Measurements from ENCODE around the gene DPF3.

DPF3 gene

DNA sequence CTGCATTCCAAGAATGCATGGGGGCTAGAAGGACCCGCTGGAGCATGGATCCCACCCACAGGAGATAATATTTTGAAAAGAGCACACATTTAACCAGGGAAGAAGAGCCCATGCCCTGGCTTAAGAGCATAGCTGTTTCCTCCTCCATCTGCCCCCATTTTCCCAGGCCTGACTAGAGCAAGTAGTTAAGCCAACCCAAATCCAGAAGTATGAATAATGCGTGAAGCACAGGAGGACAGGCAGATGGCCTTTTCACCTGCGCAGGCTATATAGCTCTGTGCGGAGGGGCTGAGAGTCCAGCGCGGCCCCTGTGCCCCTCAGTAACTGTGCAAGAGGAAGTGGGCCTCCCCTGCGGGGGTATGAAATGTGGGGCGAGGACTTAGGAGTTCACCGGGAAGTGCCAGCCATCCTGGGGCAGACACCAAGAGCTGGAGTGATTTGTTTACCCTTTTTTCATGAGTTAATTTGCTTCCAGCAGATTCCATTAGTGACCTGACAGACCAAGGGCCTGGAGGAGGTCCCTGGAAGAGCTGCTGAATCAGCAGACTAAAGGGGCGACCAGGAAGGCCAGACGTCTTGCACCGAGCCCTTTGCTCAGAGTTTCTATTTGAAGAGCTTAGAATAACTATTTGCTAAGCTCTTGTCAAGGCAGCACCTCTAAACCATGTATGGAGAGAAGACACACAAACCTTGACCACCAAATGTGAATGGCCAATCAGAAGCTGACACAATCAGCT lies 37.2 kb downstream of the DPF3 start:
- no peaks in the 10 kb centered on the region for H3K9me3 ChIP-seq
- no peak overlapping the region for H3K4me3 ChIP-seq
- peaks cover 3% of the 10 kb centered on the region for H3K4me1 ChIP-seq
- in situ Hi-C loops (cut with MboI; ENCODE audit: low sequenced_read_pairs), result no loop called here
- no peak for DNase-seq (ENCODE audit: low spot score in 2 of 2)
- no peaks in the 10 kb centered on the region for H3K36me3 ChIP-seq (replicated peaks)
- 0 out of 2 replicates have a peak, but pooled peaks cover 4% of the 10 kb centered on the region for H3K27me3 ChIP-seq (ENCODE audit: low read depth)

DNA sequence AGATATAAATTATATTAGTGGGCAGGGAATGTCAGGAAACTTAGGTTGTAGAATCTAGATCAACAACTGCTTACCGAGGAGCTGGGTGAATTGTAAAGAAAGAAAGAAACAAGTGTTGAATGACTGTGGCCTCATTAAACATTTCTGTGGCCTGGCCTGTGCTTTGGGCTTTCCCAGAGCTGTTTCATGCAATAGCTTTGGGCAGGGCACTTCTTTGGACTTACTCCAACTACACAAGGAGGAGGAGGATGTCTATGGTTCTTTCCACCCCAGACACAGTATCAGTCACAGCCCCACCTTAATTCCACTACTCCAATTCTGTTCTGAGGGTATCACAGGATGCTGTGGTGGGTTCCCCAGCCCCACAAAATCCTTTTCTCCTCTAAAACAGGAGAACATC lies 38.0 kb downstream of the DPF3 start:
- no peaks in the 10 kb centered on the region for H3K36me3 ChIP-seq (replicated peaks)
- no peak for DNase-seq (ENCODE audit: low spot score in 2 of 2)
- 0 out of 2 replicates have a peak, but pooled peaks cover 4% of the 10 kb centered on the region for H3K27me3 ChIP-seq (ENCODE audit: low read depth)
- H3K9me3 ChIP-seq, result no peaks in the 10 kb centered on the region
- H3K4me1 ChIP-seq, result peaks cover 7% of the 10 kb centered on the region
- H3K4me3 ChIP-seq, result no peak overlapping the region
- in situ Hi-C loops (cut with MboI; ENCODE audit: low sequenced_read_pairs), result no loop called here

DNA sequence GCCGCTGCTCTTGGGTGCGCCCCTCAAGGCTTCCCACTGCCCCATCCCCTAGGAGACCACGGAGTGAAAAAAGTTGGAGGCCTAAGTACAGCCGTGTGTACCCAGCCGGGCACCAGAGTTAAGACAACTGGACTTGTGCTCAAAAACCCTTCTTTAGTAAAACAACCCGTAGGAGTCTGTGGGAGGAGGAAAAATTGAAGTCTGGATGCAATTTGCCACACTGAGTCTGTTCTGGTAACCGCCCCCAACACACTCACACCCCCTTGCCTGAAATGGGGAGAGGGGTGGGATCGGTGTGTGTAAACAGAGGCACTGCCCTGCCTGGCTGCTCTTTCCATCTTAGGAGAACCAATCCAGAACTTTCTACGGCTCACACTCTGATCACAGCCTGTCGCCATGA lies 41.7 kb downstream of the DPF3 start:
- 0 out of 2 replicates have a peak, but pooled peaks cover 4% of the 10 kb centered on the region for H3K27me3 ChIP-seq (ENCODE audit: low read depth)
- in situ Hi-C loops (cut with MboI; ENCODE audit: low sequenced_read_pairs), result no loop called here
- no peak overlapping the region for H3K4me3 ChIP-seq
- no peak for DNase-seq (ENCODE audit: low spot score in 2 of 2)
- H3K9me3 ChIP-seq, result no peaks in the 10 kb centered on the region; the same call in 1 of the 2 replicates
- peaks cover 7% of the 10 kb centered on the region for H3K4me1 ChIP-seq
- H3K36me3 ChIP-seq (replicated peaks), result no peaks in the 10 kb centered on the region

DNA sequence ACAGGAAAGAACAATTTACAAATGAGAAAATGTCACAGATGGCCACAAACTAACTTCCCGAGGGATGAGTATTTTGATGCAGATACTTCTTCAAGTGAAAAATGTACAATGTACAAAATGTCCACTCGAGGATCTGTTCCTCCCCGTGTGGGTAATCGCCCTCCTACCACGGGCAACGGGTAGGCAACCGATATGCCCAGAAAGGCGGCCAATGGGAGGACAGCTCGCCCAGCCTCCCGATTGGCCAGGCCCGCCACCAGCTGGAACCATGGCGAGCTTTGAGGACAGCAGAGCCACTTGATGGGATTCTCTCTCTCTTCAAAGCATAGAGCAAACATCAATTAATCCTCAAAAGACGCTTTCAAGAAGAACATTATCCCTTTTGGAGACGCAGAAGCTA lies 42.3 kb downstream of the DPF3 start:
- in situ Hi-C loops (cut with MboI; ENCODE audit: low sequenced_read_pairs), result no loop called here
- no peaks in the 10 kb centered on the region; the same call in 1 of the 2 replicates for H3K9me3 ChIP-seq
- peak in 1 of 2 experiments; percentile 24 for DNase-seq (ENCODE audit: low spot score in 2 of 2)
- H3K4me1 ChIP-seq, result peaks cover 7% of the 10 kb centered on the region
- 0 out of 2 replicates have a peak, but pooled peaks cover 4% of the 10 kb centered on the region for H3K27me3 ChIP-seq (ENCODE audit: low read depth)
- H3K36me3 ChIP-seq (replicated peaks), result no peaks in the 10 kb centered on the region
- H3K4me3 ChIP-seq, result no peak overlapping the region

DNA sequence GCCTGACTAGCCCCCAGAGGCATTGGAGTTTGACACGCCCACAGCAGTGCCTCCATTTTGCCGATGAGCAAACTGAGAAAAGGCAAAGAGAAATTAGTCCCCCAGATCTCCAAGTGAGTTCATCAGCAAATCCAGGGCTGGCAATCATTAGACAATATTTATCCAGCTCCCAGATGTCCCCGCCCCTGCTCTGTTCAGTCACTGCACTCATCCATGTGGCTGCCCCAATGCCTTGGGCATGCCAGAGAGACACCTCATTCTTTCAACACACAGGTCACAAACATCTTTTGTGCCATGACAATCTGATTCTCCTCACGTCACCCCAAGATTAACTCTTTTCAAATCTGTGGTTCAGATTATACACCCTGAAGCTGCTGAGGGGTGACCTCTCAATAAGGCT lies 43.5 kb downstream of the DPF3 start:
- no peaks in the 10 kb centered on the region for H3K36me3 ChIP-seq (replicated peaks)
- H3K4me1 ChIP-seq, result peaks cover 7% of the 10 kb centered on the region
- no peaks in the 10 kb centered on the region; the same call in 1 of the 2 replicates for H3K9me3 ChIP-seq
- no peak overlapping the region for H3K4me3 ChIP-seq
- in situ Hi-C loops (cut with MboI; ENCODE audit: low sequenced_read_pairs), result no loop called here
- no peak for DNase-seq (ENCODE audit: low spot score in 2 of 2)
- H3K27me3 ChIP-seq (ENCODE audit: low read depth), result 0 out of 2 replicates have a peak, but pooled peaks cover 4% of the 10 kb centered on the region

DNA sequence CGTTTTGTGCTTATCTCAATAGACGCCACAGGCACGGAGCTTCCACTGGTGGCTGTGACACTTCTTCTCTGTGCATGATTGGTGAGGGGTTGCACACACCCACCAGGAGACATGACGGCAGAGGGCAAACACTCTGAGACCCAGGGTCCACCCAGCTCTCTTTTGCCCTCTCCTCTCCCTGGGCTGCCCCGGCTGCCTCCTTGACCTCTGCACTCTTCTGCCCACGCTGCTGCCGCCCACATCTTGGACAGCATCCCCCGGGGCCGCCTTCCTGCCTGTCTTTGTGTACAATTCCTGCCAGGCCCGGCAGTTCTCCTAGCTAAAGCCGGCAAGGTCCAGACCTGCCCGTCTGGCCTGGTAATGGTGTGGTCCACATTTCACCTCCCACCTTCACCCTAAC lies 44.7 kb downstream of the DPF3 start:
- H3K4me1 ChIP-seq, result peaks cover 7% of the 10 kb centered on the region
- no peak overlapping the region for H3K4me3 ChIP-seq
- in situ Hi-C loops (cut with MboI; ENCODE audit: low sequenced_read_pairs), result no loop called here
- H3K27me3 ChIP-seq (ENCODE audit: low read depth), result 0 out of 2 replicates have a peak, but pooled peaks cover 4% of the 10 kb centered on the region
- H3K9me3 ChIP-seq, result no peaks in the 10 kb centered on the region; the same call in 1 of the 2 replicates
- no peak for DNase-seq (ENCODE audit: low spot score in 2 of 2)
- no peaks in the 10 kb centered on the region for H3K36me3 ChIP-seq (replicated peaks)

DNA sequence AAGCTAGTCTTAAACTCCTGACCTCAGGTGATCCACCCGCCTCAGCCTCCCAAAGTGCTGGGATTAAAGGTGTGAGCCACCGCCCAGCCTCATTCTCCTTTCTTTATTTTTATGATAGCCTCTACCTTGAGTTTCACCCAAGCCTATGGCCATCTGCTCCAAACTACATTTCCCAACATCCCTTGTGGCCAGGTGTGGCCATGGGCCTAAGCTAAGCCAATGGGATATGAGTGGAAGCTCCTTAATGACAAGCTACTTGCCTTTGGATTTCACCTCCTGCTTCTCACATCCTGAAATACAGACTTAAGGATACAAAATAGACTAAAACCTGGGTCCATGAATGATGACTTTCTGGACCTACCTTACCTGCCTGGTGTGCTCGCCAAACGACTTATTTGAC lies 46.2 kb downstream of the DPF3 start:
- H3K36me3 ChIP-seq (replicated peaks), result no peaks in the 10 kb centered on the region
- 0 out of 2 replicates have a peak, but pooled peaks cover 4% of the 10 kb centered on the region for H3K27me3 ChIP-seq (ENCODE audit: low read depth)
- no peak for DNase-seq (ENCODE audit: low spot score in 2 of 2)
- no peak overlapping the region for H3K4me3 ChIP-seq
- H3K4me1 ChIP-seq, result peaks cover 7% of the 10 kb centered on the region
- no peaks in the 10 kb centered on the region; the same call in 1 of the 2 replicates for H3K9me3 ChIP-seq
- in situ Hi-C loops (cut with MboI; ENCODE audit: low sequenced_read_pairs), result no loop called here

DNA sequence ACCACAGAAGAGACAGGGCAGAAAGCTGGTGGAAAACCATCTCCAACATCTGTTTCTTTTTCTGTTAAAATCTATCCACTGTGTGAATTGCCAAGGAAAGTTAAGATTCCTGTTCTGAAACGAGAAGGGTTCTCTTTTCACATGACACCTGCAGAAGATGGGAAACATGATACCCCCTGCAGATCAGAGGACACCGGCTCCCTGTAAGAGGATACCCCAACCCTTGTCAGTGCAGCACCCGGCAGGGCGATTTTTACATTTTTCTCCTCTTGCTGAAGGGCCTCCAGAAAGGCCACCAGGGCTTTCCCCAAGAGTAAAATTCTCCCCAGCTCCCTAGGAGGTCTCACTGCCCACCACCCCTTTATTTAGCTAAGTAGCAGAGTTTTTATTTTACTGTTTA lies 48.2 kb downstream of the DPF3 start:
- Histone ChIP-seq H3K4me3 (no peak overlapping the region), H3K4me1 (no peaks in the 10 kb centered on the region), H3K27me3 (ENCODE audit: low read depth) (no peaks in the 10 kb centered on the region), H3K9me3 (no peaks in the 10 kb centered on the region; the same call in 1 of the 2 replicates), H3K36me3 (replicated peaks) (no peaks in the 10 kb centered on the region)
- no peak for DNase-seq (ENCODE audit: low spot score in 2 of 2)
- in situ Hi-C loops (cut with MboI; ENCODE audit: low sequenced_read_pairs), result no loop called here

DNA sequence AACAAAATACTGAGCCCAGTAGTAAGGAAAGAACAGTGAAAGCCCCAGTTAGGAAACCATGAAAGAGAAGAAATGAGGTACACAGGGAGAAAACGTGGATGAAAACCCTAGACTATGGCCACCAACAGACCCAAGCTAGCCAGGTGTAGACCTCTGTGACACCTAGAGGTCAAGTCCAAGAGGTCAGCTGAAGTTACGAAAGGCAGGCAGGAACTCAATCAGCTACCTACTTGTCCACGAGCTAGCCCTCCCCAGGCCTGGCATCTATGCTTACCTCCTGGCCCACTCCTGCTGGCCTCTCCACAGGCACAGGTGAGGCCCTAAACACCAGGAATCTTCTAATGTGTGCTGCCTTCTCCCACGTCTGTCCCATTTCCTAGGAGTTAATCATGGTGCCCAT lies 48.7 kb downstream of the DPF3 start:
- DNase-seq (ENCODE audit: low spot score in 2 of 2), result no peak
- H3K36me3 ChIP-seq (replicated peaks), result no peaks in the 10 kb centered on the region
- no peaks in the 10 kb centered on the region; the same call in 1 of the 2 replicates for H3K9me3 ChIP-seq
- no peaks in the 10 kb centered on the region for H3K4me1 ChIP-seq
- H3K27me3 ChIP-seq (ENCODE audit: low read depth), result no peaks in the 10 kb centered on the region
- in situ Hi-C loops (cut with MboI; ENCODE audit: low sequenced_read_pairs), result no loop called here
- H3K4me3 ChIP-seq, result no peak overlapping the region

DNA sequence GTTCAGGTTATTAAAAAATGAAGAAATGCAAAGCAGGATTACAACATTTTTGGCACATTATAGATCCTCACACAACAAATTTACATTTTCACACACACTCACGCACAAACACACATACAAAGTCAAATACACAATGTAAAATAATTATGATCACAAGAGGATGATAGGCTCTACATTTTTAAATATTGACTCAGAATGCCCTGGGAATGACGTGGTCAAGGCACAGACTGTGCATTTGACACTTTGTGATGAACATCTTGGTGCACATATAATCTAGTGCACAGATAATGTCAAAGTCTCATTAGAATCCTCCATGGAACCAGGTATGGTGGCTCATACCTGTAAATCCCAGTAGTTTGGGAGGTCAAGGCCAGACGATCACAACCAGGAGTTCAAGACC lies 49.4 kb downstream of the DPF3 start:
- no peaks in the 10 kb centered on the region for H3K36me3 ChIP-seq (replicated peaks)
- H3K4me3 ChIP-seq, result no peak overlapping the region
- no peak for DNase-seq (ENCODE audit: low spot score in 2 of 2)
- in situ Hi-C loops (cut with MboI; ENCODE audit: low sequenced_read_pairs), result no loop called here
- no peaks in the 10 kb centered on the region for H3K27me3 ChIP-seq (ENCODE audit: low read depth)
- no peaks in the 10 kb centered on the region; the same call in 1 of the 2 replicates for H3K9me3 ChIP-seq
- no peaks in the 10 kb centered on the region for H3K4me1 ChIP-seq

DNA sequence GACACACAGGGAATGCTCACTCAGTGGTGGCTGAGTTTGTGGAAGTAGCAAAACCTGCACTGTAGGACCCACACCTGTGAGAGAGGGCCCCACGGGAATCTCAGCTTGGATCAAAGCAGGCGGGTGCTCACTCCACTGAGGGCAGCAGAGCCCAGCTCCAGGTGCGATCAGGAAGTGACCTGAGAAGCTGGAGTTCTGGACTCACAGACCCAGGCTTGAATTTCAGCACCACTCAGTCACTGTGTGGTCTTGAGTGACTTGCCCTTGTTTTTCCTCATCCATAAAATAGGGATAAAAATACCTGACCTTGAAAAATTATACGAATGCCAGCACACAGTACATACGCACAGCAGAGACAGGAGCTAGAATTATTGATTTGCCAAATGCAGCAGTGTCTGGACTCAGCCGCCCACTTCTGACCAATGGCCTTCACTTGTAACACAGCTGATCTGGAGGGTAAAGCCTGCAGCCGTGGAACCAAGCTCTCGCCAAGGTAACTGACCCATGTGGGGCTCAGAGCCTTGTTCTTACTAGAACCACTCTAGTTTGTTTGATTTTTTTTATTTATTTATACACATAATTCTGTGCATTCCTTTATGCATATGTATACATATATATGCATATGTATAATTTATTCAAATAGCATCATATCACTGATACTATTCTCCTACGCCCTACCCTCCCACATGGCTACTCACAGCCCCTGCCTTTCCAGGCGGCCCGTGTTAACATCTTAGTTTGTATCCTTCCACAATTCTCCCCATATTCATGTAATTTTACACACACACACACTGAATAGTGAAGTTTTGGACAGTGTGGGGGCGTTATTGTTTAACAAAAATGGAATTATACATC lies 53.9 kb downstream of the DPF3 start:
- Histone ChIP-seq H3K4me3 (no peak overlapping the region), H3K27me3 (ENCODE audit: low read depth) (no peaks in the 10 kb centered on the region), H3K36me3 (replicated peaks) (no peaks in the 10 kb centered on the region), H3K4me1 (no peaks in the 10 kb centered on the region), H3K9me3 (no peaks in the 10 kb centered on the region)
- no peak for DNase-seq (ENCODE audit: low spot score in 2 of 2)
- in situ Hi-C loops (cut with MboI; ENCODE audit: low sequenced_read_pairs), result no loop called here

DNA sequence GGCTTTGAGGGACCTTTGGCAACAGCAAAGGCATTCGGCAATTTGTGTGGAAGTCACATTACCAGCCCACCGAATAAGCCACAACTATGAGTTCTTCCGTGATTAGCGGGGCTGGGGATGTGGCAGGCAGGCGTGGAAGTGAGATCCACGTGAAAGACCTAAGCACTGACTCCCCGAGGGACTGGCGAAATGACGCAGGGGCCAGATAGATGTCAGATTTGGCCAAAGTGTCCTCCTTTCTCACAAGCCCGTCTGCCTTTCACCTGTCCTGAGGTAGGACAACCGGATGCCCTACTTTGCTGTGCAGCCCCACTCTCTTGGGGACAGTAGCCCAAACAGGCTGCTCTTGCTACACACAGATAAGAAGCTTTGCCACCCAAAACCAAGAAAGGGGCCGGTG lies 54.5 kb downstream of the DPF3 start:
- no peak for DNase-seq (ENCODE audit: low spot score in 2 of 2)
- Histone ChIP-seq H3K4me1 (no peaks in the 10 kb centered on the region), H3K27me3 (ENCODE audit: low read depth) (no peaks in the 10 kb centered on the region), H3K36me3 (replicated peaks) (no peaks in the 10 kb centered on the region), H3K9me3 (no peaks in the 10 kb centered on the region), H3K4me3 (no peak overlapping the region)
- in situ Hi-C loops (cut with MboI; ENCODE audit: low sequenced_read_pairs), result no loop called here

DNA sequence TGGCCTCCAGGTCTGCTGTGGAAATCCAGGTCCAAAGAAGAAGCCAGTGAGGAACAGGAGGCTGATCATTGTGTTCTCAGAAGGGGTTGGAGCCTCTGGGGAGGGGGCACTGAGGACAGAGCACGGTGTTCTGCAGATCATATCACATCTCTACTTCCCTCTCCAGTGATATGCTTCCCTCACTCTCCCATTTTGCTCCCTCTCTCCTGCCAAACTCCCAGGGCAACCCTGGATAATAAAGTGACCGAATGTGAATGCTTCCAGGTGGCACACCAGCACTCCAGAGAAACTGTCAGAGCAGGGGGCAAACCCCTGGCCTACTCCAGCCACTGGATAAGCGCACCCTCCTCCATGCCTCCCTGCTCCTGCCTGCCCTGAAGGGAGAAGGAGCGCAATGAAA lies 57.8 kb downstream of the DPF3 start:
- in situ Hi-C loops (cut with MboI; ENCODE audit: low sequenced_read_pairs), result no loop called here
- H3K36me3 ChIP-seq (replicated peaks), result no peaks in the 10 kb centered on the region
- no peaks in the 10 kb centered on the region for H3K9me3 ChIP-seq
- no peaks in the 10 kb centered on the region for H3K27me3 ChIP-seq (ENCODE audit: low read depth)
- no peak for DNase-seq (ENCODE audit: low spot score in 2 of 2)
- H3K4me1 ChIP-seq, result no peaks in the 10 kb centered on the region
- H3K4me3 ChIP-seq, result no peak overlapping the region

DNA sequence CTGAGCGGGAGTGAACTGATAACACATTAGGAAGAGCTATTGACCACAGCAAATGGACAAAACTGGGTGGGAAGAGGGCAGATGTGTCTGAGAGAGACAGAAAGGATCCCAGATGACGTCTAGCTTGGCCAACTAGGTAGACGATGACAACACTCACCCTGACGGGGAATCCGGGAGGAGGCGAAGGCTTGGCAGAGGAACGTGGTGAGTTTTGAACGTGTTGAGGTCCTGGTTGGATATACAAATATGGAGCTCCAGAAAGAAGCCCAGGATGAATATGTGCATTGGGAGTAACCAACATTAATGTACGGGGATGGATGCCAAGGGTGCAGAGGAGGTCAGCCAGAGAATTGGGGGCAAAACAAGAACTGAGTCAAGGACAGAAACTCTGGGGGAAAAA lies 60.7 kb downstream of the DPF3 start:
- in situ Hi-C loops (cut with MboI; ENCODE audit: low sequenced_read_pairs), result no loop called here
- Histone ChIP-seq H3K4me1 (no peaks in the 10 kb centered on the region), H3K9me3 (no peaks in the 10 kb centered on the region), H3K4me3 (no peak overlapping the region), H3K36me3 (replicated peaks) (no peaks in the 10 kb centered on the region), H3K27me3 (ENCODE audit: low read depth) (no peaks in the 10 kb centered on the region)
- DNase-seq (ENCODE audit: low spot score in 2 of 2), result no peak

Measured in HAP-1 (cell line).